CD4-positive, alpha-beta T cell (primary cell): Measurements from ENCODE around the gene MIEN1. TPM values are rescaled to one million over a fixed set of nuclear protein-coding genes. Genes with fewer than 3 reads are reported as not detected.
A peak's percentile ranks its signal among the peaks of the same experiment; 100 is the strongest.

Source experiments
- ATAC-seq: fragments of 200-7000 bp; cut with Tn5 transposase; one replicate; pipeline ENCODE4 v1.10.0; 2022; ENCODE audit warnings: mild to moderate bottlenecking; ENCODE audit not compliant: poor library complexity
- CTCF ChIA-PET: fragments of 350-600 bp; sonication (Branson Sonifier 250); formaldehyde crosslinking; loops from one replicate; lab custom pipeline; 2021; ENCODE audit warnings: antibody characterized with exemption, inconsistent platforms; lab: Charles Lee
- POLR2A ChIA-PET: fragments of 350-600 bp; sonication (Branson Sonifier 250); formaldehyde crosslinking; loops from one replicate; lab custom pipeline; 2021; ENCODE audit warnings: antibody characterized with exemption, inconsistent platforms; lab: Charles Lee
- DNase-seq, 14 experiments: peaks; one replicate each; pipeline ENCODE4 v3.0.0-alpha.2; 2013 to 2020; ENCODE audit warnings: mixed read lengths in 2 of 14
- H3K27ac ChIP-seq, 2 donors: one replicate each; pipeline versions ENCODE4 v1.5.1 to v1.7.0; 2013; ENCODE audit warnings: low read length in 2 of 2, low read depth in 1 of 2, mild to moderate bottlenecking in 1 of 2
- H3K27me3 ChIP-seq, 2 experiments: 1 replicate in 1 of 2; 2 replicates in 1 of 2; pipeline versions ENCODE4 v1.6.1 to v1.7.0; 2013; ENCODE audit warnings: low read length in 2 of 2, control low read depth in 1 of 2, mild to moderate bottlenecking in 1 of 2, moderate library complexity in 1 of 2; ENCODE audit not compliant: insufficient read depth in 2 of 2, control insufficient read depth in 1 of 2
- H3K36me3 ChIP-seq: one replicate; pipeline ENCODE4 v1.6.1; 2013; ENCODE audit warnings: low read length, control low read depth; ENCODE audit not compliant: insufficient read depth
- H3K4me1 ChIP-seq: one replicate; pipeline ENCODE4 v1.6.1; 2013; ENCODE audit warnings: low read length, control low read depth; ENCODE audit not compliant: insufficient read depth
- H3K4me3 ChIP-seq: one replicate; pipeline ENCODE4 v1.5.1; 2013; ENCODE audit warnings: mild to moderate bottlenecking, low read length, moderate library complexity
- H3K9me3 ChIP-seq, 2 experiments: 1 replicate in 1 of 2; 2 replicates in 1 of 2; pipeline versions ENCODE4 v1.6.1 to v1.7.0; 2013; ENCODE audit warnings: low read length in 2 of 2, mild to moderate bottlenecking in 2 of 2, control low read depth in 1 of 2, moderate library complexity in 1 of 2; ENCODE audit not compliant: control insufficient read depth in 1 of 2, insufficient read depth in 1 of 2
- H3K27ac Mint-ChIP-seq: one replicate; pipeline ENCODE4 v1.8.0; 2020; ENCODE audit warnings: mixed read lengths
- H3K27me3 Mint-ChIP-seq: one replicate; pipeline ENCODE4 v1.8.0; 2021; ENCODE audit warnings: mixed read lengths
- H3K36me3 Mint-ChIP-seq: one replicate; pipeline ENCODE4 v1.8.0; 2021; ENCODE audit warnings: low read depth, mixed read lengths
- H3K4me1 Mint-ChIP-seq: one replicate; pipeline ENCODE4 v1.8.0; 2021; ENCODE audit warnings: low read depth, mixed read lengths
- H3K4me3 Mint-ChIP-seq: one replicate; pipeline ENCODE4 v1.8.0; 2020; ENCODE audit warnings: mild to moderate bottlenecking, mixed read lengths
- H3K9me3 Mint-ChIP-seq: one replicate; pipeline ENCODE4 v1.8.0; 2020; ENCODE audit warnings: mixed read lengths
- CTCF ChIP-seq: fragments of 200-600 bp; IDR thresholded peaks from one replicate; pipeline ENCODE4 v1.8.0; 2022; ENCODE audit warnings: antibody characterized with exemption, mild to moderate bottlenecking
- intact Hi-C, 2 experiments: fragments of 100-400 bp; cut with DNase I in 1 of 2; cut with micrococcal nuclease in 1 of 2; formaldehyde crosslinking; loops; one replicate each; pipeline versions ENCODE4 v1.15.1 to v1.9.0; 2023 to 2025; cut with DNase I, micrococcal nuclease
- total RNA-seq, 174 experiments: library from RNA in 2 of 174; stranded (reverse) in 2 of 174; gene quantifications; one replicate each; pipeline ENCODE4 v1.2.3 and lab custom pipeline; 2021 to 2026

The MIEN1 gene
- total RNA-seq, 2 experiments from 2014 or later: 31.5 to 32.3 TPM

GRCh38 chr17:39709998-39710964, 20.1 kb downstream of the MIEN1 start:
- Mint-ChIP-seq H3K9me3 (no peaks in the 10 kb centered on the region), H3K27ac (no peak overlapping the region), H3K4me1 (peaks cover 9% of the 10 kb centered on the region), H3K27me3 (no peaks in the 10 kb centered on the region), H3K4me3 (no peak overlapping the region), H3K36me3 (no peaks in the 10 kb centered on the region)
- H3K36me3 ChIP-seq: no peaks in the 10 kb centered on the region
- no peak for ATAC-seq
- H3K27me3 ChIP-seq: no peaks in the 10 kb centered on the region
- peaks cover 25% of the 10 kb centered on the region for H3K4me1 ChIP-seq
- TF ChIP-seq CTCF: no peak
- CTCF ChIA-PET: interaction anchor here (1.0 kb wide), 1 partner anchor 28 kb away, joined by 4 read pairs; no protein-coding TSS in a partner anchor
- DNase-seq: no peak
- H3K9me3 ChIP-seq: no peaks in the 10 kb centered on the region
- no peak overlapping the region for H3K4me3 ChIP-seq
- intact Hi-C loops: no loop called here
- H3K27ac ChIP-seq: no peak overlapping the region
- POLR2A ChIA-PET: interaction anchor here (1.0 kb wide), 1 partner anchor 20 kb away, joined by 3 read pairs; the partner anchor contains the start of gene MIEN1

- Histone ChIP-seq H3K9me3 (no peaks in the 10 kb centered on the region), H3K4me1 (peaks cover 25% of the 10 kb centered on the region), H3K27me3 (no peaks in the 10 kb centered on the region), H3K27ac (no peak overlapping the region), H3K36me3 (no peaks in the 10 kb centered on the region), H3K4me3 (no peak overlapping the region)
- POLR2A ChIA-PET: no interaction called here
- peaks cover 9% of the 10 kb centered on the region for H3K4me1 Mint-ChIP-seq
- H3K27me3 Mint-ChIP-seq: no peaks in the 10 kb centered on the region
- no peak overlapping the region for H3K27ac Mint-ChIP-seq
- no peaks in the 10 kb centered on the region for H3K36me3 Mint-ChIP-seq
- DNase-seq: peak in 2 of 14 experiments; percentile 6 to 21
- TF ChIP-seq CTCF: no peak
- CTCF ChIA-PET: no interaction called here
- intact Hi-C loops: no loop called here
- H3K4me3 Mint-ChIP-seq: no peak overlapping the region
- ATAC-seq: no peak
- no peaks in the 10 kb centered on the region for H3K9me3 Mint-ChIP-seq
Observed at GRCh38 chr17:39709319-39709997, 20.9 kb downstream of the MIEN1 start.

GRCh38 chr17:39706921-39707337, 23.4 kb downstream of the MIEN1 start:
- intact Hi-C loops: no loop called here
- Mint-ChIP-seq H3K4me3 (no peak overlapping the region), H3K4me1 (peaks cover 9% of the 10 kb centered on the region), H3K27ac (no peak overlapping the region), H3K27me3 (no peaks in the 10 kb centered on the region), H3K36me3 (no peaks in the 10 kb centered on the region), H3K9me3 (no peaks in the 10 kb centered on the region)
- ATAC-seq: peak; percentile 68
- CTCF ChIA-PET: no interaction called here
- H3K9me3 ChIP-seq: no peaks in the 10 kb centered on the region
- DNase-seq: peak in 5 of 14 experiments; percentile 11 to 47 (median 35)
- TF ChIP-seq CTCF: no peak
- H3K27ac ChIP-seq: no peak overlapping the region
- H3K4me3 ChIP-seq: no peak overlapping the region
- no peaks in the 10 kb centered on the region for H3K36me3 ChIP-seq
- POLR2A ChIA-PET: interaction anchor here (0.9 to 1.5 kb wide), 3 partner anchors 19 to 220 kb away, joined by 3 read pairs; partner anchors contain the start of genes LRRC3C, MIEN1, ORMDL3 and PGAP3
- peaks cover 0 to under 1% of the 10 kb centered on the region in 2 experiments for H3K27me3 ChIP-seq
- peaks cover 25% of the 10 kb centered on the region for H3K4me1 ChIP-seq
